Pons (tissue), 1 donor: ENCODE results near the gene LBH.

Source experiments
- DNase-seq: peaks from one replicate; pipeline ENCODE4 v3.0.0-alpha.2; 2016; ENCODE audit warnings: low spot score

Gene LBH

DNA sequence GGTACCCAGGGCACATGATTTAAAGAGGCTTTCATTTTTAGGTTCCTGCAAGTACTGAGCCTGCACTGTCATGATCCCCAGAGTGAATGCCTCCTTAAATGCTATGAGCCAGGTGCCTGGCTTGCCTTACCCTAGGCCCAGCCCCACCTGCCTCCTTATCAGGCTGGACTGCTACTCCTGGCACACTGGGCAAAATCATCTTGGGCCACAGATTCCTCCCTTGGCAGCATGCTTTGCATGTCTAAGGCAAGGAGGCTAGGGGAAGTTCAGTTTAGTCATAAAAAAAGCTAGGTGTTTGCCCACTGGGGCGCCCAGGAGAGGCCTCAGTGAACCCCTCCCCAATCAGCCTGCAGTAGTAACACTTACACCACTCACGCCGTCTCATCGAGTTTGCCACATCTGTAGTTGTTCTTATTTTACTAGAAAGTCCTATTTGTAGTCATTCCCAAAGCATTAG, 45.1 kb downstream of the LBH start:
- DNase-seq: no peak

DNA sequence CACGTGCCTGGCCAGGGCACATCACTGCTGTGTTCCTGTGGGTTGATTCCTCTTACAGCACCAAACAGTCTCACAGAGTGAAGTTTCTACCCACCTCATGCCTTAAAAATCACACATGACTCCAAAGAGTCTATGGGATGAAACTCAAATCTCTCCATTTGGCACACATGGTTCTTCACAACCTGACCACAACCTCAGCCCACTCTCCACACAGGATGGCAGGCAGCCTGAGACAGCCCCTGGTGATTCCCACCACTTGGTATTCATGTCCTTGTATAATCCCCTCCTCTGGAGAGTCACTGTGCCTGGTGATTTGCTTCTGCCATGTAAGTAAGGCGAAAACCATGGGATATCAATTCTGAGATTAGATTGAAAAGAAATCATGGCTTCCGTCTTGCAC, 46.2 kb downstream of the LBH start:
- DNase-seq: no peak

DNA sequence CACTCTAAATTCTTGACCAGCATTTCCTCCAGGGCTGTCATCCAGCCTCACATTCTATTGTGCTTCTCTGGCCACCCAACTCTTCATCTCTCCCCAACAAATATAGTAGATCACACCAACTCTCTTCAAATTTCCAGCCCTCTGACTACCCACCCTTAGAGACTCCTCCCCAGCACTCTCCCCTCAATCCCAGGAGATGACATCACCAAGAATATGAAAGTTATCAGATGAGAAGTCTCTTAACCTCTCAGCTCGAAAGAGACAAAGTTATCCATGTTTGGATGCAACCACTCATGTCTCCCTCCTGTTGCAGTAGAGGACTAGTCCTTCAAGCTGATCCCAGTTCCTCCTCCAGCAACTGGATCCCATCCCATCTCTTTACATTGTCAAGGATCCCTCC, 47.1 kb downstream of the LBH start:
- no peak for DNase-seq

DNA sequence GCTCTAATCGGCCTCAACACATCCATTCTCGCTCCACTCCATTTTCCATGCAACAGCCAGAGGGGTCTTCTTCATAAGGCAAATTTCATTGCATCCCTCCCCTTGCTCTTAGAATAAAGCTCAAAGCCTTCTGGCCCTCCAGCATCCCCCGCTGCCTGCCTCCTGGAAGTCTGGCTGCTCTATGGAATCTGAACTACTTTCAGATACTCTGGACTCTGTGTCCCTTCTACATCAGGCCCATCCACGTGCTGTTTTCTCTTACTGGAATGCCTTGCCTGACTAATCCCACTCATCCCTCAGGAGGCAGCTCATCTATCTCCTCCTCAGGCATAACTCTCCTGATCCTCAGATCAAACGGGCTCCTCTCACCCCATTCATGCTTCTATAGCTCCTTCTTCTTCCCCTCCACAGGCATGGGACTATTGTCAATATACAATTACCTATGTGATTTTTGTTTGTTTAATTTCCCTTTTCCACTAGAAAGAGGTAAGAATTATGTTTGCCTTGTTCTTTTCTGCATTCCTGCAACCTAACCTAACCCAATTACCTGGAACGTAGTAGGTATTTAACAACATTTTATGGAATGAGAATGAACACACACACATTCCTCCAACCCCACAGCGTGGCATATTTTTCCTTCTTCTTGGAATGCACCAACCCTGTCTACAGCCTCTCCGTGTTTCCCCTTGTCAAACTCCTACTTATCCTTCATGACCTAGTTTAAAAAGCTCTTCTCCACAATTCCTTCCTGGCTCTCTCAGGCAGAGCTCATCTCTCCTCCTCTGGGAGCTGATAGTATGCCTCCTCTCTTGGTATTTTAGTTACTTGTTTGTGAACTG, 49.5 kb downstream of the LBH start:
- DNase-seq: no peak

DNA sequence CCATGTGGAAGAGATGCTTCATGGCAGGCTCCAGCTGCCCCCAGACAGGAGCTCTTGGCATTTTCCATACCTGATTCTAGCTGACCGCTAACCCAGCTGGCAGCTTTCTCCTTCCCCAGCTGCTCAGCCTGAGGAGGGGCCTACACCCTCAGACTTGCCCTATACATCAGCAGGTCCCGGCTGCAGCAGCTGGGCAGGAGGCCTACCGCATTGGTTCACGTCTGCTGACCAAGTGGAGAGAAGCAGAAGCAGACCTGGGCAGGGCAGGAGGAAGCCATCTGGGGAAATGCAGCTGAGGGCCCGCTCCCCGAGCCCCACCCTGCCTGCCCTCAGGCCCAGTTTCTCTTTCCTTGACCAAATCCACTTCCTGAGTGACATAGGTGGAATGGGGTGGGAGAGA, 50.7 kb downstream of the LBH start:
- DNase-seq: no peak

DNA sequence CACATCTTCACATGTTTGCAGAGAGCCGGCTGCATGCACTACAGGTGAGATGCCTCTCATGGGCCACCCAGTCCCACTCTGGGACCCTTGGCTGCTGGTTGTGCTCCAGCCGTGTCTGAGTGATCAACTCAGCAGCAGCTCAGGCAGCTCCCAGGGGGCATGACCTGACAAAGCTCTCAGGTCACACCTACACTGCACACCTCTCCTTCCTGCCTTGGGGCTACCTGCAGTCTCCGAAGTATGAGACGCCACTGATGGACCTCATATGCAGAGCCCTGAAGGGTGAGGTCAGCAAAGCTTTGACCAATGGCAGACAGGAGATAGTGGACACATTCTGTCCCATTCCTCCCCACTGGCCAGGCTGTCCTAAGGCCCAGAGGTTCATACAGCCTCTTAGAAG, 51.4 kb downstream of the LBH start:
- DNase-seq: no peak

DNA sequence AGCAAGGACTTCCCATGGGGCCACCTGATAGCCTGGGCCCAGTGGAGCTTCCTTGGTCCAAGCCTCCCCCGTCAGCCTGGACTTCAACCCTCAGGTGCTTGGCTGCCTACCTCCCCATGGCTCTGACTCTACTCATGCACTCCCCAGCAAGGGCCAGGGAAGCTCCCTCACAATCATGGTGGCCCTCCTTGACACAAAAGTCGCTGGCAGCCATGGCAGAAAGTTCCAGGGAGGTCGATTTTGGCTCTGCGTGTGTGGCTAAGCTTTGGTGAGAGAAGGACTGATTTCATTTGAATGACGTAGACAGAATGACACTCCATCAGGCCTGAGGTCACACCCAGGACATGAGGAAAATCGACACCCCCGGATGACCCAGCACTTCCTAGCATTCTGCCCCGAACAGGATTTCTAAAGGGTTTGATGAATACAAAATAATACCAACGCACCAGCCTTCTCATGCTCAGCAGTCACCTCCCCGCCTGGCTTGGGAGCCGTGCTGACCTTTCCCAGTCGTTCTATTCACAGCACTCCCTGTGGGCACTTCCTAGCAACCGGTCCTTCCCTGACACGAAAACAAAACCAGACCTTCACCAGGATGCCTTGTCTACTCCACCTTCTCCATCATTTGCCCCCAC, 52.7 kb downstream of the LBH start:
- no peak for DNase-seq

DNA sequence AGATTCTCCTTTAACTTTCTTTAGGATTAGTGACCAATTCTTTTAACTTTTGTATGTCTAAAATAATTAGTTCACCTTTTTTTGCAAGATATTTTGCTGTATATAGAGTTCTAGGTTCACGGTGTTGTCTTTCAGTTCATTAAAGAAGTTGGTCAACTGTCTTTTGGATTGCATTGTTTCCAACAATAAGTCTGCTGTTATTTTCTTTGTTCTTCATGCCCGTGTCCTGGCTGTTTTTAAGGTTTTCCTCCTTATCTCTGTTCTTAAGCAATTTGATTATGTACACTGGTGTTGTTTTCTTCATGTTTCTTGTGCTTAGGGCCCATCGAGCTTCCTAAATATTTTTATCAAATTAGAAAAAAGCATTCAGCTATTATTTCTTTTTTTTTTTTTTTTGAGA, 54.4 kb downstream of the LBH start:
- DNase-seq: no peak

DNA sequence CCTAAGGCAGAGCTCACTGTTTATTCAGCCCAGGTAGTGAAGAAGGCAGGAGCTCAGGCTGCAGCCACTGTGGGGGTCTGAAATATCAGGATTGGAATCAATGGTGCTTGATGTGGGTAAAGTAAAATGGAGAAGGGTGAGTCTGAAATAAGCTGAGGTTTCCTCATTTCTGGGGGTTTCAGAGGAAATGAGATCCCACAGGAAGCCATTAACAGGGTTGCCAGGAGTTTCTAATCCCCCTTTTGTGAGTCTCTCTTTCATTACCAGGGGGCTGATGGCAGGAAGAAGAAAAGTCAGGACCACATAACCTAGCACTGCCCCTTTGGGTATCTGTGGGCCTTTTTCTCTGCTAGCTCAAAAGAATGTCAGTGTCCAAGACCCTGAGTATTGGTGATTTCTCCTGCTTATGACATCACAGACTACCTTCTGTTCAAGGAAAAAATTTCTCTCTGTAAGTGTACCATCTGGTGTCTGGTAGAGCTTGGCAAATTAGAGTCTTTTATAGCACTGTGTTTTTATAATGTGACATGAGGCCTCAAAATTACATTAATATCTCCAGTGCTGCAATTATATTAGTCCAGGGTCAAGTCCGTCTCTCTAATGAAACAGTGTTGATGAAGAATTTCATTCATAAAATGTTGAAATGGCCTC, 56.0 kb downstream of the LBH start:
- no peak for DNase-seq

DNA sequence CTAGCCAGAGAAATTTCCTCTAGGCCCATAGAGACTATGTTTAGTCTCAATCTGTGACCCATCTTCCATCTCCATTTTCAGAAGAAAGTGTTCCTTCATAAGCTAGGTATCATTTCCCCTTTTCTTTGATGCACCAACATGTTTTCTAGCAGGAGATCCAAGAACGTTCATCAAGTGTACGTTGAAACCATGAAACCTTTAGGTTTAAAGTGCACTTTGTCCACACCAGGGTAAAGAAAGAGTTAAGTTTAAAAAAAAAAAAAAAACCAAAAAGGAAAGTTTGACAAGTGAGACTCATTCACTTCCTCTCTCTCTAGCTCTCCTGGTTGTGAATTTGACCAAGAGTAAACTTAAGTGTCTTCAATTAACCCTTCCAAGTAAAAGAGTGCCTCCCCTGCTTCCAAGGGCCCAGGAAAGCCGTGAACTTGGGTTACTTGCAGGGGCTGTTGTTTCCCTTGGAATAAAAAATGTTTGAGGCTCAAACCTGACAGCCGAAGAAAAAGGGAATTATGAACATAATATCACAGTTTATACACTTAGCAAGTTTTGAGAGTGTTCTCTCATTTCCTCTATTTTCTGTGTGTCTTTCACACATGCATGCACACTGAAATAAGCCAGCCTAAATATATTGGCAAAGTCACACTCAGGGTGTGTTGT, 56.7 kb downstream of the LBH start:
- DNase-seq: no peak

DNA sequence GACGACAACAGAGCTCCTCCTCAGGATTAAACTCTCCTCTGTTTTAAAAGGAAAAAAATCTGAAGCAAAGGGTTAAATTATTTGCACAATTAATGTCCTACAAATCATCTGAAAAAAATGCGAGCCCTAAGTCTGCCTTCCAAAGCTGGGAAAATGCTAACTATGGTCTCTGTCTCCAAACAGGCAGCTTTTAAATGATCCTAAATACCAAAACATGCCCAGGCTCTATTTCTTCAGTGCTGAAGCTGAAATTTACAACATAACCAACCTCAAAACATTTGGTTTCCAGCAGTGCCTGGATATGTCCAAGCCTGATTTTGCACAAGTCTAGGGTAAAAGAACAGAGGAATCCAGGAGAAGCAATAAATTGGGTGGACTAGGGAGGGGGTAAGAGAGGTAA, 57.2 kb downstream of the LBH start:
- no peak for DNase-seq

DNA sequence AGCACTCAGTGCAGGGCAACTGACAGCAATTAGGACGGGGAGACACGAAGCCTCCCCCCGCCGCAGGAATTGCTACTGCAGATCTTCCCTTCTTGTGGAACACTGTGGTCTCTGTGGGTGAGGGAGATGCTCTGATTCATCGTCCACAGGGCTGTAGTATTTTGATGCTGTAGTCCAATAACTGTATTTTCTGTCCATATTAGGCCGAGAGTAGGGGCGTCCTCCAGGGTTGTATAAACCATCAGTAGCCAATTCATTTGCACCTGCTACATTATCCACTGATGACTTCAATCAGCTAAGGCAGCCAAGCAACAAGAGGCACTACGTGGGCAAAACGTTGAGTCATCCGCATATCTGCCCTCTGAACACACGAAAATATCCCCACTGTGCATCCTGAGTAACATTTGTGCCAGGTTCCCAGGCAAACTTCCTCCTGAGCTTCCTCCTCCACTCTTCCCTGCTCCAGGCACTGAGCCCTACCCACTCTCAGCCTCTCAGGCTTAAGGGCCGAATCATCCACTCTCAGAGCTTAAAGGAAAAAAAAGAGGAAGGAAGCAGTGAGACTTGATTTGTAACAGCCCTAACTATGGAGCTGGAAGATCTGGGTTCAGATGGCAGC, 62.1 kb downstream of the LBH start:
- peak; percentile 6 for DNase-seq

DNA sequence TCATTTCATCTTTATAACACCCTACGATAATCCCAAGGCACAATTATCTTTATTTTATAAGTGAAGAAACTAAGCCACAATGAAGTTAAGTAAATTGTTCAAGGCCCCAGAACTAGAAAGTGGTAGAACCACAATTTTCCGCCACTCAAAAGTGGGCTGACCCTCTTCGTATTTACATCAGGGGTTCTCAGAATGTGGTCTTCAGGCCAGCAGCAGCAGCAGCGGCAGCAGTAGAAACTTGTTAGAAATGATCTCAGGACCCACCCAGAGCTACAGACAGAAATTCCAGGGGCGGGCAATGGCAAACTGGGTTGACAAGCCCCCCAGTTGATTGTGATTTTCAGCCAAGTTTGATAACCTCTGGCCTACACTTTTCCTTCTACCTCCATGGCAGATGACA, 62.8 kb downstream of the LBH start:
- no peak for DNase-seq

DNA sequence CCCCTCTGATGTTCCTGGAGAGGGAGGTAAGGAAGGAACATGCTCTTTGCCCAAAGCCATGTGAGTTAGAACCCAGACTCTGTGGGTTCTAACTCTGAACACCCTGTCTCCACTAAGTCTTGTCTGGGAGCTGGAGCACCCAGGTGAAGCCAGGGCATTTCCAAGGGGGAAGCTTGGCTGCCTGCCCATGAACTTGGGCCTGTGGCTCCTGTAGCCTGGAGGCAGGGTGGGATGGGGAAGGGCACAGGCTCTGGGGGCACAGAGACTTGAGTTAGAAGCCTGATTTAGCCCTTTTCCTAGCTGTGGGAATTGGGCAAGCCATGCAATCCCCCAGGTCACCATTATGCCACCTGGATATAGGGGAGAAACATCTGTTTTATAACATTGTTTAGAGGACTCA, 65.2 kb downstream of the LBH start:
- DNase-seq: no peak

DNA sequence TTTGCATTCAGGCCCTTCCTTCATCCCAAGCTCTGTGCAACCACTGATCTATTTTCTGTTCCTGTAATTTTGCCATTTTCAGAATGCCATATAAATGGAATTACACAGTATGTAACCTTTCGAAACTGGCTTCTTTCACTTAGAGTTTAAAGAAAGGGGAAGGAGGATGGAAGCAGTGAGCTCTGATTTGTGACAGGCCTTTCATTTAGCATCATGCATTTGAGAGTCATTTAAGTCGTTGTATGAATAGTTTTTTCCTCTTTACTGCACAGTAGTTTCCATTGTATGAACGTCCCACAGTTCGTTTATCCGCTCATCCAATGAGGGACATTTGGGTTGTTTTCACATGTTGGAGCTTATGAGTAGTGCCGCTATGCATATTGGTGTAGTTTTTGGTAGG, 67.0 kb downstream of the LBH start:
- no peak for DNase-seq

DNA sequence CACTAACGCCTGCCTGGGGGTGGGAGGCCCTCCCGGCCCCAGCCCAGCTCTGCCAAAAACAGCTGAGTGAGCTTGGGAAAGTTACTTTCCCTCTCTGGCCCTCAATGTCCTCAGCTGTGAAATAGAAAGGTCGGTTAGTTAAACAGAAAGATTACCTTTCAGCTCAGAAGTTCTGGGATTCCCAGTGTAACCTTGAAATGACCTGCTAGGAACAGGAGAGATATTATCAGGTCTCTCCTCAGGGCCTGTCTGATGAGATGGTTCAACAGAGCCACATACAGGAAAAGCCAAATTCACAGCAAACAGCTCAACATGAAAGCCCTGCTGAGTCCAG, 68.8 kb downstream of the LBH start:
- DNase-seq: no peak

DNA sequence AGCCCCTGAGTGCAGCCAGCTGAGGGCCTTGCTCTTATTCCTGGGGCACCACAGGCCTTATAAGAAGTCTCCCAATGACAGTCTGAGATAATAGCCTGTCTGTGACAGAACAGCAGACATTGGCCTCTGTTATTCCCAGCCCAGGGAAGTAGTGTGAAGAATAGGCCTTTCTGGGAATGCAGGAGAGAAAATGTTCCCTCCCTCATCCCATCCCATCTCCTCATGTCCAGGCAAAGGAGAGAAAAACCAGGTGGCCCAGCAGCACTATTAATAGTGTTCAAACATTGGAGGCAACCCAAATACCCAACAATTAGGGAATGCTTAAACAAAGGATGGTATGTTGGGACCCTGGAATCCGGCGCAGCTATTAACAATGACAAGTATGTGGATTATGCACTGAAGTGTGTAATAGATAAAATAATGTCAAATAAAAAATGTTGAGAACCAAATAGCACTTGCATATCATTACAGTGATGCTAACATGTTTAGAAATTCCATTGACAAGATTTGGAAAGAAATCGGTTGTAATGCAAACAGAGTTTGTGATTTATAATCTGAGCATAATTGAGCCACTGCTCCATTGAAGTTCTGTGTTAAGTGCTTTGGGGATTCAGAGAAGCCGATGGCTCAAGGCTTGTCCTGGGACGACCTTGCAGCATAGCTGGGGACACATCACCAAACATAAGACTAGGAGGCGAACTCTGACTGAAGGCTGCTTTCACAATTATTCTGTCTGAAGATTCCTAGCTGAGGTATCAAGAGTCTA, 69.3 kb downstream of the LBH start:
- no peak for DNase-seq

DNA sequence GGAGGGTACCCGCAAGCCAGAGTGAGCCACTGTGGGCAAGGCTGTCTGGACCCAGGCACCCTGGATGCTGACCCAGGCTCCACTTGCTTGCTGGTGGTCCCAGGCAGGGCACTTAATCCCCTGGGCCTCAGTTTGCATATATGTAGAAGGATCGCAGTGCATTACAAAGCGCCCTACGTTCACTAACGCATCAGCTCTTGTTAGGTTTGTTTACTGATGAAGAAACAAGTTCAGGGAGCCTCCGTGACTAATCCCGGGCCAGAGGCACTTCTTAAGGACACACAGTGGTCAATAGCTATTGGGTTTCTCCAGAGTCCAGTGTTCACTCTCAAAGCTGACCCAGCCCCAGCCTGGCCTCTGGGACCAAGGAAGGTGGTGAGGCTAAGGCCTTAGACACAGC, 70.2 kb downstream of the LBH start:
- DNase-seq: no peak

DNA sequence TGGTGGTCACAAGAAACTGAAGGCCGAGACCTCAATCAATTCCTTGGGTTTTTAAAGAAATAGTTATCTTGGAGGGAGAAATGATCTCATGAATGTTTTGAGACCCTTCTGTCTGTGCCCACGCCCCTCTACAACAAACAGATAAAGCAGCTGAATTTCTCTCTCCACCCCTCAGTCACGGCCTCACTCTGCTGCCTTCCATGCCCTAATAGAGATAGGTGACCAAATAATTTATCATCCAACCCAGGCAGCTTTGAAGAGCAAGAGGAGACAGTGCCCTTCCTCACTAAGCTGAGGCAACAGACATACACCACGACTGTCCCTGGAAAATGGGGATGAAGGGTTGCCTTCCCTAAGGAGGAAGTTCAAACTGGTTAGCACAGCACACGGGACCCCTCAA, 71.2 kb downstream of the LBH start:
- no peak for DNase-seq

DNA sequence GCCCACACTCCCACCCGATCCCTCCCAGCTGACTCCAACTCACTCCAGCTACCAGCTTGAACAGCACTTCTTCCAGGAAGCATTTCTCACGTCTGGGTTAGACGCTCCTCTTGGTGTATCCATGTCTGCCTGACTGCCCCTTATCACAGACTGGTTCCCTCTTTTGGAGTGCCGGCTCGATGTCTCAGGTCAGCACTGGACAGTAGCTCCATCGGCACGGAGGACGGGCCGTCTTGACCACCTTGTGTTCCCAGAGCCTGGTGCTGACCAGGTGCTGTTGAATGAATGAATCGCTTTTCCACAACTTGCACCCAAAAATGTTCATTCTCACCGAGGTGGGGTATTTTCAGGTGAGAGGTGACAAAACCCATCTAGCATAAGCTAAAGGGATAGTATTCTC, 71.8 kb downstream of the LBH start:
- no peak for DNase-seq

DNA sequence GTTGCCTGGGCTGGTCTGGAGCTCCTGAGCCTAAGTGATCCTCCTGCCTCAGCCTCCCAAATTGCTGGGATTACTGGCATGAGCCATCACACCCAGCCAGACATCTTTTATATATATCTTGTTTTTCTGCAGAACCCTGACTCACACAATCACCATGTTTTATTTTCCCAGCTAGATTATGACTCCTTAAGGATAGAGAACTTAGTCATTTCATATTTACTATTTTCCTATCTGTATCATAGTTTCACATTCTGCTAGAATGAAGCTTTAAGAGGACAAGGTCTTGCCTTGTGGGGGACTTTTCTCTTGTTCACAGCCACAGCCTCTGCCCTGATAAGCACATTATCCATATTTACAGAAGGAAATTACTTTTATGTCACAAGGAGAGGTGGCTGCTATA, 73.9 kb downstream of the LBH start:
- no peak for DNase-seq

DNA sequence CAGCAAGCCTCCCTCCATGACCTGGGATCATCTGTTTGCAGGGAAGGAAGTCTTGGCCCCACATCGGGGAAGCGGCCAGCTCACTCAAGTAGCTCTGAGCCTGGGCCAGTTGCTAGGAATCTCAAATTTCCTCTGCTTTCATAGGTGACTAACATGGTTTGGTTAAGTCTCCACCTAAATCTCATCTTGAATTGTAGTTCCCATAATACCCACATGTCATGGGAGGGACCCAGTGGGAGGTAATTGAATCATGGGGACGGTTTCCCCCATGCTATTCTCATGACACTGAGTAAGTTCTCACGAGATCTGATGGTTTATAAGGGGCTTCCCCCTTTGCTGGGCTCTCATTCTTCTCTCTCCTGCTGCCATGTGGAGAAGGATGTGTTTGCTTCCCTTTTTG, 75.2 kb downstream of the LBH start:
- DNase-seq: no peak
